Central memory CD4-positive, alpha-beta T cell (primary cell): Measurements from ENCODE around the gene CDC123.
"Not testable (repeated sequence)": the region's sequence is repeated elsewhere in the genome, so short reads cannot be mapped to it uniquely, and the experiment has no call there.

ENCODE experiments used
- DNase-seq: peaks from one replicate; pipeline ENCODE4 v3.0.0; 2022

CDC123 gene

GRCh38 chr10:12191715-12192114, 4.3 kb upstream of the CDC123 start:
- no peak for DNase-seq

GRCh38 chr10:12193193-12193592, 2.8 kb upstream of the CDC123 start:
- no peak for DNase-seq

- peak; percentile 15 for DNase-seq
Measured at GRCh38 chr10:12194752-12195271, 1.2 kb upstream of the CDC123 start.

- DNase-seq: no peak
Measured at GRCh38 chr10:12195281-12195602, 746 bp upstream of the CDC123 start.

- DNase-seq: no peak
Measured at GRCh38 chr10:12196531-12197211, 683 bp downstream of the CDC123 start.

- DNase-seq: no peak
Measured at GRCh38 chr10:12198156-12198555, 2.2 kb downstream of the CDC123 start.

GRCh38 chr10:12200850-12201249, 4.9 kb downstream of the CDC123 start:
- no peak for DNase-seq

GRCh38 chr10:12201543-12201942, 5.6 kb downstream of the CDC123 start:
- DNase-seq: no peak

- DNase-seq: no peak
Measured at GRCh38 chr10:12202226-12202625, 6.2 kb downstream of the CDC123 start.

- DNase-seq: no peak
Measured at GRCh38 chr10:12205082-12205481, 9.1 kb downstream of the CDC123 start.

- DNase-seq: no peak
Measured at GRCh38 chr10:12207114-12207513, 11.1 kb downstream of the CDC123 start.

- no peak for DNase-seq
Measured at GRCh38 chr10:12208460-12208859, 12.5 kb downstream of the CDC123 start.

- DNase-seq: no peak
Measured at GRCh38 chr10:12212454-12212853, 16.5 kb downstream of the CDC123 start.

GRCh38 chr10:12213621-12214020, 17.6 kb downstream of the CDC123 start:
- no peak for DNase-seq

GRCh38 chr10:12214093-12214492, 18.1 kb downstream of the CDC123 start:
- no peak for DNase-seq

- peak; percentile 41 for DNase-seq
Measured at GRCh38 chr10:12214763-12215218, 18.8 kb downstream of the CDC123 start.

GRCh38 chr10:12218991-12219390, 23.0 kb downstream of the CDC123 start:
- no peak for DNase-seq

GRCh38 chr10:12221323-12222298, 25.6 kb downstream of the CDC123 start:
- DNase-seq: no peak

- DNase-seq: no peak
Measured at GRCh38 chr10:12225444-12225843, 29.5 kb downstream of the CDC123 start.

- not testable (repeated sequence) for DNase-seq
Measured at GRCh38 chr10:12226438-12226837, 30.4 kb downstream of the CDC123 start.

- no peak for DNase-seq
Measured at GRCh38 chr10:12228851-12229250, 32.9 kb downstream of the CDC123 start.

GRCh38 chr10:12234687-12235086, 38.7 kb downstream of the CDC123 start:
- not testable (repeated sequence) for DNase-seq

- DNase-seq: no peak
Measured at GRCh38 chr10:12235116-12235694, 39.2 kb downstream of the CDC123 start.
